K562 (cell line): ENCODE results near the gene WNT7B. TPM values are rescaled to one million over a fixed set of nuclear protein-coding genes. Genes with fewer than 3 reads are reported as not detected.

Experiments used
- ATAC-seq: fragments of 200-7000 bp; cut with Tn5 transposase; 3 replicates; pipeline ENCODE4 v1.9.1; 2020; ENCODE audit warnings: moderate library complexity
- BruUV-seq: library from RNA; stranded (reverse); fragments of 400-500 nt; replicated peaks from 2 replicates; lab custom pipeline; 2021; lab: Mats Ljungman, UMichigan
- CTCF ChIA-PET: fragments of 300-600 bp; formaldehyde crosslinking; extraction: SDS; loops from one replicate; lab custom pipeline; 2021; ENCODE audit warnings: low intra/inter-chr PET ratio; lab: Yijun Ruan, JAX
- POLR2A ChIA-PET: fragments of 300-600, 350-650 bp; sonication (Branson Sonifier 250); formaldehyde crosslinking; extraction: SDS; loops from one replicate; lab custom pipeline; 2021; ENCODE audit warnings: antibody characterized with exemption, inconsistent platforms; lab: Yijun Ruan, JAX
- DNase-seq, 4 experiments: peaks; one replicate each; pipeline versions ENCODE4 v3.0.0 to v3.0.0-alpha.2; 2011 to 2018; ENCODE audit warnings: low spot score in 3 of 4, mixed read lengths in 3 of 4; ENCODE audit errors: extremely low read depth in 1 of 4
- FAIRE-seq: peaks from 2 replicates; lab custom pipeline; 2011; peaks lifted over from hg19 to GRCh38; lab: Jason Lieb, UNC
- H2AFZ ChIP-seq: 2 replicates; pipeline ENCODE4 v1.6.0; 2011; ENCODE audit warnings: low read depth, low read length, control low read depth, inconsistent platforms
- H3K27ac ChIP-seq: fragments of 200-600 bp; 3 replicates; pipeline ENCODE4 v1.8.0; 2011; ENCODE audit warnings: low read depth, mild to moderate bottlenecking, control low read depth, inconsistent platforms, low read length, moderate library complexity, mixed read lengths; ENCODE audit errors: extremely low read depth
- H3K27me3 ChIP-seq, 2 experiments: fragments of 300-600 bp in 1 of 2; 2 replicates in 1 of 2; 3 replicates in 1 of 2; pipeline versions ENCODE4 v1.6.0 to v1.8.0; 2011; ENCODE audit warnings: inconsistent platforms in 2 of 2, low read length in 2 of 2, mild to moderate bottlenecking in 1 of 2, mixed read lengths in 1 of 2, moderate library complexity in 1 of 2; ENCODE audit not compliant: control insufficient read depth in 2 of 2, insufficient read depth in 2 of 2
- H3K36me3 ChIP-seq: fragments of 300-600 bp; 3 replicates; pipeline ENCODE4 v1.8.0; 2011; ENCODE audit warnings: mild to moderate bottlenecking, low read length, inconsistent platforms; ENCODE audit not compliant: control insufficient read depth, insufficient read depth
- H3K4me1 ChIP-seq, 2 experiments: fragments of 200-600 bp in 1 of 2; replicated peaks in 1 of 2; 2 replicates in 1 of 2; 3 replicates in 1 of 2; pipeline versions ENCODE4 v1.5.1 to v1.8.0; 2011; ENCODE audit warnings: inconsistent platforms in 2 of 2, low read length in 2 of 2, mild to moderate bottlenecking in 1 of 2, mixed read lengths in 1 of 2, moderate library complexity in 1 of 2; ENCODE audit not compliant: control insufficient read depth in 2 of 2, insufficient read depth in 2 of 2
- H3K4me2 ChIP-seq: 2 replicates; pipeline ENCODE4 v1.6.1; 2011; ENCODE audit warnings: low read length, control low read depth, inconsistent platforms, mixed read lengths; ENCODE audit not compliant: insufficient read depth
- H3K4me3 ChIP-seq: fragments of 200-600 bp; sonication (generic), shearing (Covaris generic); 2 replicates; pipeline ENCODE4 v1.5.1; 2016; ENCODE audit warnings: control low read depth, inconsistent platforms
- H3K79me2 ChIP-seq: fragments of 200-600 bp; 3 replicates; pipeline ENCODE4 v1.8.0; 2011; ENCODE audit warnings: low read length, inconsistent platforms; ENCODE audit not compliant: control insufficient read depth, insufficient read depth
- H3K9ac ChIP-seq, 2 experiments: 2 replicates each; pipeline versions ENCODE4 v1.6.0 to v1.6.1; 2011; ENCODE audit warnings: low read depth in 2 of 2, low read length in 2 of 2, control low read depth in 1 of 2, inconsistent platforms in 1 of 2, mild to moderate bottlenecking in 1 of 2, mixed read lengths in 1 of 2; ENCODE audit not compliant: insufficient read depth in 1 of 2
- H3K9me1 ChIP-seq: one replicate; pipeline ENCODE4 v1.6.0; 2011; ENCODE audit warnings: inconsistent platforms, mild to moderate bottlenecking, low read length, moderate library complexity; ENCODE audit not compliant: control insufficient read depth, insufficient read depth
- H3K9me3 ChIP-seq: replicated peaks from 2 replicates; pipeline ENCODE4 v1.5.1; 2011; ENCODE audit warnings: low read depth, low read length, inconsistent platforms; ENCODE audit not compliant: control insufficient read depth, insufficient read depth
- H4K20me1 ChIP-seq: replicated peaks from 2 replicates; pipeline ENCODE4 v1.6.1; 2011; ENCODE audit warnings: low read length, inconsistent platforms, mixed read lengths; ENCODE audit not compliant: control insufficient read depth, insufficient read depth
- CAMTA2 ChIP-seq: fragments of 250-450 bp; sonication (Bioruptor Pico); conservative IDR thresholded peaks from 2 replicates; pipeline ENCODE4 v1.5.1; 2022
- CTCFL ChIP-seq: IDR thresholded peaks from 2 replicates; pipeline ENCODE4 v1.6.1; 2011; ENCODE audit warnings: borderline replicate concordance, low read depth, mild to moderate bottlenecking, moderate library complexity, low read length; ENCODE audit not compliant: insufficient read depth, poor library complexity, severe bottlenecking
- FOXJ3 ChIP-seq: sonication (generic); formaldehyde crosslinking; IDR thresholded peaks from 2 replicates; pipeline ENCODE4 v1.4.0; 2020; ENCODE audit warnings: mild to moderate bottlenecking, missing genetic modification reagents
- GTF2E2 ChIP-seq: fragments of 200-800 bp; sonication (Bioruptor generic); IDR thresholded peaks from 2 replicates; pipeline ENCODE4 v1.6.1; 2016; ENCODE audit warnings: missing genetic modification characterization, missing compliant biosample characterization
- HCFC1 ChIP-seq: IDR thresholded peaks from 2 replicates; pipeline ENCODE4 v1.6.1; 2012; ENCODE audit warnings: low read depth, low read length, improper control_type of control experiment
- JUND ChIP-seq, 2 experiments: IDR thresholded peaks; 2 replicates in 1 of 2; 3 replicates in 1 of 2; pipeline ENCODE4 v1.6.1; 2011; ENCODE audit warnings: borderline replicate concordance in 2 of 2, low read depth in 2 of 2, low read length in 2 of 2, improper control_type of control experiment in 1 of 2, missing biosample characterization in 1 of 2, missing genetic modification characterization in 1 of 2, missing genetic modification reagents in 1 of 2
- MAZ ChIP-seq, 2 experiments: fragments of 450-650 bp in 1 of 2; sonication (generic) in 1 of 2; formaldehyde crosslinking; IDR thresholded peaks in 1 of 2; conservative IDR thresholded peaks in 1 of 2; 2 replicates each; pipeline versions ENCODE4 v1.4.0 to v1.5.0; 2020; ENCODE audit warnings: mild to moderate bottlenecking in 1 of 2, missing genetic modification reagents in 1 of 2
- NCOA6 ChIP-seq: fragments of 450-650 bp; IDR thresholded peaks from 2 replicates; pipeline ENCODE4 v1.6.1; 2017; ENCODE audit warnings: mild to moderate bottlenecking
- OTX1 ChIP-seq: fragments of 450-650 bp; formaldehyde crosslinking; IDR thresholded peaks from 2 replicates; pipeline ENCODE4 v1.4.0; 2022; ENCODE audit warnings: mild to moderate bottlenecking
- RAD21 ChIP-seq, 2 experiments: fragments of 250-450 bp in 1 of 2; fragments of 450-650 bp in 1 of 2; sonication (Bioruptor Pico) in 1 of 2; formaldehyde crosslinking in 1 of 2; IDR thresholded peaks in 1 of 2; conservative IDR thresholded peaks in 1 of 2; 2 replicates each; pipeline versions ENCODE4 v1.4.0 to v1.8.0; 2020 to 2022; ENCODE audit warnings: mild to moderate bottlenecking in 2 of 2, moderate library complexity in 1 of 2
- SMARCC2 ChIP-seq: fragments of 450-650 bp; IDR thresholded peaks from 2 replicates; pipeline ENCODE4 v1.6.1; 2017; ENCODE audit warnings: antibody characterized with exemption, moderate library complexity, mild to moderate bottlenecking, low read depth
- SPI1 ChIP-seq: IDR thresholded peaks from 2 replicates; pipeline ENCODE4 v1.6.1; 2011; ENCODE audit warnings: low read depth, low read length, control low read depth, borderline replicate concordance
- STAG1 ChIP-seq: sonication (generic); formaldehyde crosslinking; IDR thresholded peaks from 2 replicates; pipeline ENCODE4 v1.5.0; 2020; ENCODE audit warnings: missing genetic modification reagents, borderline replicate concordance
- ZBTB26 ChIP-seq: fragments of 450-650 bp; formaldehyde crosslinking; IDR thresholded peaks from 2 replicates; pipeline ENCODE4 v1.4.0; 2022; ENCODE audit warnings: missing genetic modification characterization
- ZNF561 ChIP-seq: fragments of 450-650 bp; formaldehyde crosslinking; conservative IDR thresholded peaks from 2 replicates; pipeline ENCODE4 v1.4.0; 2020; ENCODE audit warnings: mild to moderate bottlenecking, moderate library complexity
- WGBS: fragments of 100-300 bp; shearing (Covaris generic); methylation state at CpG from one replicate; pipeline ENCODE4 v1.1.6; 2016; ENCODE audit warnings: low coverage, mixed read lengths; ENCODE audit not compliant: insufficient coverage; ENCODE audit errors: missing lambda C conversion rate; 5-methylcytosine and 5-hydroxymethylcytosine counted together
- in situ Hi-C: fragments of 300-500 bp; cut with MboI; formaldehyde crosslinking; loops from 4 replicates; pipeline ENCODE4 v1.15.0; 2018; ENCODE audit warnings: inconsistent platforms, mixed read lengths
- intact Hi-C: fragments of 100-400 bp; cut with micrococcal nuclease; formaldehyde crosslinking; loops from 2 replicates; pipeline ENCODE4 v1.14.2; 2022
- polyA plus RNA-seq, 8 experiments: library from polyadenylated mRNA; depleted of rRNA in 4 of 8; stranded (reverse) in 5 of 8; unstranded in 3 of 8; fragments of >200 nt; fragmentation: Nextera tagmentation in 2 of 8; fragmentation: Illumina TruSeq in 1 of 8; extraction: Ambion mirVana in 2 of 8; extraction: Trizol in 1 of 8; gene quantifications; 2 replicates each; pipeline versions ENCODE4 v1.2.1 to v1.2.3, GENCODE V29; 2011 to 2014; ENCODE audit warnings: inconsistent platforms in 1 of 8, missing spikeins in 1 of 8
- total RNA-seq, 7 experiments: library from RNA; depleted of rRNA in 6 of 7; stranded (reverse); fragments of >200 nt in 6 of 7; fragmentation: Illumina TruSeq in 2 of 7; extraction: Trizol in 2 of 7; gene quantifications; 2 replicates each; pipeline versions ENCODE4 v1.2.1 to v1.2.3, GENCODE V29; 2011 to 2021; ENCODE audit warnings: low replicate concordance in 1 of 7
- TF ChIP-seq, protein P1 (sequence below): fragments of 450-650 bp; formaldehyde crosslinking; IDR thresholded peaks from 2 replicates; pipeline ENCODE4 v1.4.0; 2020; ENCODE audit warnings: mild to moderate bottlenecking, moderate library complexity

Gene WNT7B
- total and polyA plus RNA-seq, 9 of the 15 experiments (the other 6 are each of a cell fraction or from before 2014, with no cell fraction given) = not detected

DNA sequence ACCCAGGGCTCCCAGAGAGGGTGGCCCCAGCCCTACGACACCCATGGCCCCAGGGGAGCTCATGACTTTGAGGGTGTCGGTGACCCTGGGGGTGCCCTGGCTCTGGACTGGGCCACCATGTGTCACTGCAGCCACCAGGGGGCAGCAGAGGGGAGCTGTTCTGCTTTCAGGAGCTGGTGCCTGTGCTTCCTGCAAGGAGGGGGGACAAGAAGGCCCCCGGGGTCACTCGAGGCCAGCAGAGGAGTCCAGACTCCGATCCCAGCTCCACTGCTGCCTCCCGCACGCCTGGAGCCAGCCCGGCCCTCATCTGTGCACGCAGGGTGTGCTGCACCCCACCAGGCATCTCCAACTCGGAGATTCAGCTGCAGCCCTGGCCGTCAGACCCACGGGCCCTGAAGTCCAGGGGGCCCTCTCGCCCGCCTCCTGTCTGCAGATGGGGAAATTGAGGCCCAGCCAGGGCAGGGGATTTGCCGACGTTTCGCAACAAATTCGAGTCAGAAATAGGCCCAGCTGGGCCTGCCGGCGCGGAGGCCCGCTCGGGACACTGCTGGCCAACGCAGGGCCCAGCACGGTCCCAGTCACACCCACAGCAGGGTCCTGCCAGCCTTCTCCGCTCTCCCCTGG lies 29.5 kb upstream of the WNT7B start:
- ChIA-PET CTCF (interaction anchor here (0.6 to 5.4 kb wide), 2 partner anchors 30 to 110 kb away, joined by 3 to 57 read pairs; no protein-coding TSS in a partner anchor), POLR2A (interaction anchor here (0.8 to 1.2 kb wide), 2 partner anchors 82 to 110 kb away, joined by 3 to 4 read pairs; no protein-coding TSS in a partner anchor)
- Histone ChIP-seq H2AFZ (peak overlapping the region; percentile 21; the same call in 1 of the 2 replicates), H3K4me1 (peaks cover 0 to 49% of the 10 kb centered on the region in 2 experiments; a peak in 2 of 5 replicates), H3K27ac (no peak overlapping the region), H3K27me3 (no peaks in the 10 kb centered on the region), H3K9me1 (no peaks in the 10 kb centered on the region), H3K4me2 (no peak overlapping the region; the same call in 1 of the 2 replicates), H3K4me3 (no peak overlapping the region), H3K9me3 (no peaks in the 10 kb centered on the region), H3K36me3 (no peaks in the 10 kb centered on the region), H4K20me1 (no peaks in the 10 kb centered on the region), H3K9ac (no peak overlapping the region), H3K79me2 (no peaks in the 10 kb centered on the region)
- peak; percentile 74 for FAIRE-seq
- 41% methylated on average over 19 of the region's 26 CpGs for WGBS
- ATAC-seq = peak; percentile 96
- intact Hi-C loops = loop anchor here (1.0 kb wide), 1 partner anchor 110 kb away; no protein-coding TSS in a partner anchor
- in situ Hi-C loops = loop anchor here (5.0 to 25.0 kb wide), 2 partner anchors 111 to 306 kb away; no protein-coding TSS in a partner anchor
- DNase-seq = peak; percentile 83 to 85 (median 85)
- BruUV-seq = no TSS peak
- TF ChIP-seq ZNF561 (no peak), STAG1 (CRISPR knock-in tag) (peak; percentile 66; the same call in 1 of the 2 replicates), CTCFL (no peak), JUND (IDR thresholded peaks at IDR 0.05; ENCODE audit: borderline replicate concordance, low read depth, low read length) (no peak), JUND (tag; IDR thresholded peaks at IDR 0.05; ENCODE audit: borderline replicate concordance, low read depth, low read length) (no peak), GTF2E2 (no peak), SPI1 (0 out of 2 replicates have a peak, but pooled peaks have one; percentile 4), NCOA6 (no peak), ZBTB26 (CRISPR knock-in tag) (no peak), FOXJ3 (no peak), HCFC1 (no peak), MAZ (CRISPR knock-in tag; conservative IDR thresholded peaks at IDR 0.05 in 1 of 2, IDR thresholded peaks at IDR 0.05 in 1 of 2) (peak; percentile 36 to 45; a peak in 1 of 4 replicates), CAMTA2 (CRISPR knock-in tag) (no peak), OTX1 (CRISPR knock-in tag) (no peak), RAD21 (CRISPR knock-in tag; conservative IDR thresholded peaks at IDR 0.05 in 1 of 2, IDR thresholded peaks at IDR 0.05 in 1 of 2) (peak; percentile 65 to 85), SMARCC2 (no peak)
- TF ChIP-seq, protein P1, sequence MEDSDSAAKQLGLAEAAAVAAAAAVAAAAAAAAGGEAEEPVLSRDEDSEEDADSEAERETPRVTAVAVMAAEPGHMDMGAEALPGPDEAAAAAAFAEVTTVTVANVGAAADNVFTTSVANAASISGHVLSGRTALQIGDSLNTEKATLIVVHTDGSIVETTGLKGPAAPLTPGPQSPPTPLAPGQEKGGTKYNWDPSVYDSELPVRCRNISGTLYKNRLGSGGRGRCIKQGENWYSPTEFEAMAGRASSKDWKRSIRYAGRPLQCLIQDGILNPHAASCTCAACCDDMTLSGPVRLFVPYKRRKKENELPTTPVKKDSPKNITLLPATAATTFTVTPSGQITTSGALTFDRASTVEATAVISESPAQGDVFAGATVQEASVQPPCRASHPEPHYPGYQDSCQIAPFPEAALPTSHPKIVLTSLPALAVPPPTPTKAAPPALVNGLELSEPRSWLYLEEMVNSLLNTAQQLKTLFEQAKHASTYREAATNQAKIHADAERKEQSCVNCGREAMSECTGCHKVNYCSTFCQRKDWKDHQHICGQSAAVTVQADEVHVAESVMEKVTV (CRISPR knock-in tag) = peak; percentile 33; the same call in 1 of the 2 replicates
